ENCODE measurements around the gene EGLN2.
"Not testable (repeated sequence)": the region's sequence is repeated elsewhere in the genome, so short reads cannot be mapped to it uniquely, and the experiment has no call there.

EGLN2 gene

GRCh38 chr19:40762754-40763470, 36.1 kb upstream of the EGLN2 start:
- Histone ChIP-seq H3K36me3 (ENCODE audit: insufficient read depth, low read length) (peaks cover 87% of the 10 kb centered on the region), H4K20me1 (ENCODE audit: insufficient read depth, low read length) (peaks cover 69% of the 10 kb centered on the region), H3K4me2 (ENCODE audit: insufficient read depth, low read length) (no peak overlapping the region), H3K9ac (ENCODE audit: low read depth, low read length) (no peak overlapping the region), H2AFZ (ENCODE audit: low read depth, low read length) (no peak overlapping the region), H3K9me3 (ENCODE audit: insufficient read depth, low read length, severe bottlenecking) (no peaks in the 10 kb centered on the region), H3K27ac (ENCODE audit: low read length) (no peak overlapping the region), H3K4me3 (ENCODE audit: low read depth in 1 of 2, low read length in 2 of 2) (no peak overlapping the region), H3K27me3 (ENCODE audit: insufficient read depth, low read length, poor library complexity) (no peaks in the 10 kb centered on the region), H3K79me2 (ENCODE audit: insufficient read depth, low read length) (peaks cover 33% of the 10 kb centered on the region), H3K4me1 (ENCODE audit: insufficient read depth, low read length) (no peaks in the 10 kb centered on the region)
- TF ChIP-seq EZH2 (IDR thresholded peaks at IDR 0.05; ENCODE audit: borderline replicate concordance, low read depth, low read length, severe bottlenecking) (no peak), CTCF (IDR thresholded peaks at IDR 0.05; ENCODE audit: borderline replicate concordance, extremely low read depth, low read length, poor library complexity, severe bottlenecking) (no peak)
- no peak for DNase-seq
- ATAC-seq (ENCODE audit: insufficient read depth, low read depth) = peak; percentile 24; the same call in 1 of the 3 replicates

GRCh38 chr19:40763526-40763925, 35.5 kb upstream of the EGLN2 start:
- Histone ChIP-seq H3K36me3 (ENCODE audit: insufficient read depth, low read length) (peaks cover 82% of the 10 kb centered on the region), H3K4me2 (ENCODE audit: insufficient read depth, low read length) (no peak overlapping the region)
- no peak for DNase-seq

GRCh38 chr19:40763963-40764362, 35.0 kb upstream of the EGLN2 start:
- Histone ChIP-seq H3K27me3 (ENCODE audit: insufficient read depth, low read length, poor library complexity) (no peaks in the 10 kb centered on the region), H3K4me2 (ENCODE audit: insufficient read depth, low read length) (no peak overlapping the region), H3K36me3 (ENCODE audit: insufficient read depth, low read length) (peaks cover 77% of the 10 kb centered on the region), H3K79me2 (ENCODE audit: insufficient read depth, low read length) (peaks cover 26% of the 10 kb centered on the region; the same call in 1 of the 2 replicates), H3K27ac (ENCODE audit: low read length) (no peak overlapping the region), H3K9ac (ENCODE audit: low read depth, low read length) (no peak overlapping the region), H2AFZ (ENCODE audit: low read depth, low read length) (no peak overlapping the region), H3K9me3 (ENCODE audit: insufficient read depth, low read length, severe bottlenecking) (no peaks in the 10 kb centered on the region), H4K20me1 (ENCODE audit: insufficient read depth, low read length) (peaks cover 62% of the 10 kb centered on the region), H3K4me1 (ENCODE audit: insufficient read depth, low read length) (no peaks in the 10 kb centered on the region), H3K4me3 (ENCODE audit: low read depth in 1 of 2, low read length in 2 of 2) (no peak overlapping the region)
- no peak for ATAC-seq (ENCODE audit: insufficient read depth, low read depth)
- no peak for TF ChIP-seq CTCF (IDR thresholded peaks at IDR 0.05; ENCODE audit: borderline replicate concordance, extremely low read depth, low read length, poor library complexity, severe bottlenecking)
- TF ChIP-seq EZH2 (IDR thresholded peaks at IDR 0.05; ENCODE audit: borderline replicate concordance, low read depth, low read length, severe bottlenecking) = no peak
- DNase-seq = no peak

More at GRCh38 chr19:40763526-40763925, 35.5 kb upstream of the EGLN2 start:
- TF ChIP-seq CTCF (IDR thresholded peaks at IDR 0.05; ENCODE audit: borderline replicate concordance, extremely low read depth, low read length, poor library complexity, severe bottlenecking) = no peak
- no peak for TF ChIP-seq EZH2 (IDR thresholded peaks at IDR 0.05; ENCODE audit: borderline replicate concordance, low read depth, low read length, severe bottlenecking)
- H4K20me1 ChIP-seq (ENCODE audit: insufficient read depth, low read length) = peaks cover 64% of the 10 kb centered on the region
- no peaks in the 10 kb centered on the region for H3K9me3 ChIP-seq (ENCODE audit: insufficient read depth, low read length, severe bottlenecking)
- no peak overlapping the region for H3K4me3 ChIP-seq (ENCODE audit: low read depth in 1 of 2, low read length in 2 of 2)
- peaks cover 28% of the 10 kb centered on the region; the same call in 1 of the 2 replicates for H3K79me2 ChIP-seq (ENCODE audit: insufficient read depth, low read length)
- no peaks in the 10 kb centered on the region for H3K4me1 ChIP-seq (ENCODE audit: insufficient read depth, low read length)
- H3K27ac ChIP-seq (ENCODE audit: low read length) = no peak overlapping the region
- no peak for ATAC-seq (ENCODE audit: insufficient read depth, low read depth)
- H3K9ac ChIP-seq (ENCODE audit: low read depth, low read length) = no peak overlapping the region
- H2AFZ ChIP-seq (ENCODE audit: low read depth, low read length) = no peak overlapping the region
- no peaks in the 10 kb centered on the region for H3K27me3 ChIP-seq (ENCODE audit: insufficient read depth, low read length, poor library complexity)

GRCh38 chr19:40766385-40766784, 32.6 kb upstream of the EGLN2 start:
- DNase-seq; ATAC-seq (ENCODE audit: insufficient read depth, low read depth): not testable (repeated sequence)

More at GRCh38 chr19:40766385-40766784, 32.6 kb upstream of the EGLN2 start:
- not testable (repeated sequence) for H3K27me3 ChIP-seq (ENCODE audit: insufficient read depth, low read length, poor library complexity); H3K9me3 ChIP-seq (ENCODE audit: insufficient read depth, low read length, severe bottlenecking); H3K4me2 ChIP-seq (ENCODE audit: insufficient read depth, low read length); H2AFZ ChIP-seq (ENCODE audit: low read depth, low read length); H3K4me1 ChIP-seq (ENCODE audit: insufficient read depth, low read length); H3K27ac ChIP-seq (ENCODE audit: low read length); H3K9ac ChIP-seq (ENCODE audit: low read depth, low read length); H3K79me2 ChIP-seq (ENCODE audit: insufficient read depth, low read length); H3K4me3 ChIP-seq (ENCODE audit: low read depth in 1 of 2, low read length in 2 of 2)
- Histone ChIP-seq H3K36me3 (ENCODE audit: insufficient read depth, low read length) (peaks cover 54% of the 10 kb centered on the region), H4K20me1 (ENCODE audit: insufficient read depth, low read length) (peaks cover 44% of the 10 kb centered on the region)
